Glomerular visceral epithelial cell (primary cell): ENCODE results near the gene STIM1.
"Not testable (repeated sequence)": the region's sequence is repeated elsewhere in the genome, so short reads cannot be mapped to it uniquely, and the experiment has no call there.

ENCODE experiments used
- DNase-seq: peaks from one replicate; pipeline ENCODE4 v3.0.0-alpha.2; 2016; ENCODE audit errors: extremely low spot score

Gene STIM1

GRCh38 chr11:3885855-3886254 lies 30.4 kb downstream of the STIM1 start:
- DNase-seq: peak; percentile 26

DNA sequence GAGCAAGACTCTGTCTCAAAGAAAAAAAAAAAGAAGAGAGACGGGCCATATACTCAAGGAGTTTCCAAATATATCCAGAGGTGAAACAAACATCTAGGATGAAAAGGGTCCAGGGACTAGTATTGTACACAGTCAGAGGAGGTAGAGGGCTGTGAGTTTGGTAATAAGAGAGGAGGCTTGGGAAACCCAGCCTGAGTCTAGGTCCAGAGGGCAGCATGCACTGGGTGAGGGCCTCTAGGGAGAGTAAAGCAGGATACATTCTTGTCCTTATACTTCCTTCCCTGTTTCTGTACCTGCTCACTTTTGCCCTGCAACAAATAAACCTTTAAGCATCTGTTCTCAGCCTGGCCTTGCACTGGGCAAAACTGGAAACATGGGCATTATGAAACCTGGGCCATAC lies 31.5 kb downstream of the STIM1 start:
- no peak for DNase-seq

DNA sequence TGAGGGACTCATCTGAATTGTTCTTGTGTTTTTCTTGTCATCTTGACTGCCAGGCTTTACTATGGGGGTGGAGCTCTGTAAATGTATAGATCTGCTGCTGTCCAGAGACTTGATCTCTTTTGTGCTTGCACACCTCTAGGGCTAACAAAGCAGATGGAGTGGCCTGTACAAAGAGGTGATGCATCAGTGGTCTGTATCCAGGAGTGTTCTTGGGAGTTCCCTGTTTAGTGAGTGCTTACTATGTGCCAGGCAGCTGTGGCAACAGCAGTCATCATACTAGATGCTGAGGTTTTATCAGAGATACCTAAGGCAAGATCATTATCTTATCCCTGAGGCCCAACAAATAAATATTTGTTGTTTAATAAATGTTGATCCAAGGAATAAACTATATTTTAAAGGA lies 33.4 kb downstream of the STIM1 start:
- DNase-seq: no peak

DNA sequence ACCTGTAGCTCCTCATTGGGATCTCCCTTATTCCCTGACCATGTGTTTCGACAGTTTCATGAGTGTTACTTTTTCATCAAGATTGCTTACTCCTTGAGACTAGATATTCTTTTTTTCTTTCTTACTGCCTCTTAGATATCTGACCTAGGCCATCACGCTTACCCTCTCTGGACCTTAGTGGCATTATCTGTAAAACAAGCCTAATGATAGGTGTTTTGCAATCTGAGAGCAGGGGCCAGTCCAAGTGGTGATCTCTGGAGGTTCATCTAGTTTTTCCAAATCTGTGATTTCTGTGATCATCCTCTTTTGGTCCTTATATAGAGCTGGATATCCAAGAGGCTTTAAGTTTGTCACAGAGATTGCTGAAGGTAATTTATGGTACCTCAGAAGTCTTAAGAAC lies 34.5 kb downstream of the STIM1 start:
- no peak for DNase-seq

DNA sequence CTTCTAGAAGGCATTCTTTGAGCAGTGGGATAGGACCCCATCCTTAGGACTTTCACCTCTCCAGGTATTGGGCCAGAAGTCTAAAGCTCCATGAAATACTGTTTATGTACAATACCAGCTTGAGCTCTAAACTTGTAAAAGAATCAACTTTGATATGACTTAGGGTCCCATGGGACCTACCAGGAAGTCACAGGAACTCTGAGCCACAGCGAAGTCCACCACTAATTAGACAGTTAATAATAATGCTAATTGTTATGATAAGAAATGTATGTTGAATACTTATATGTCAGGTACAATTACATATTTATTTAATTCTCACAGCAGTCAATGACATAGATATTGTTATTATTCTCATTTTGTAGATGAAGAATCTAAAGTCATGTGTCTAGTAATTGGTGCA lies 35.3 kb downstream of the STIM1 start:
- DNase-seq: no peak

DNA sequence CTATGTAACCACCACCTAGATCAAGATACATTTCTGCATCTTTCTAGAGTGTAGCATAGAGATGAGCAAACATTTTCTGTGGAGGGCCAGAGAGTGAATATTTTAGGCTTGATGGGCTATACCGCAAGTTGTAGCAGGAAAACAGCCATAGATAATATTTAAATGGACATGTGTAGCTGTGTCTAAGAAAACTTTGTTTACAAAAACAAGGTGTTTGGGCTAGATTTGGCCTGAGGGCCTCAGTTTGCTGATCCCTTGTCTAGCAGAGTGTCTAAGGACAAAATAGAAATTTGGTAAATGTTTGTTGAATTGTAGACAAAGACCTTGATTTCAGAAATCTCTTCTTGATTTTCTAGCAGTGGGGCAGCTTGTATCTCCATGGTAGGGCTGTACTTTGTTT lies 36.3 kb downstream of the STIM1 start:
- no peak for DNase-seq

DNA sequence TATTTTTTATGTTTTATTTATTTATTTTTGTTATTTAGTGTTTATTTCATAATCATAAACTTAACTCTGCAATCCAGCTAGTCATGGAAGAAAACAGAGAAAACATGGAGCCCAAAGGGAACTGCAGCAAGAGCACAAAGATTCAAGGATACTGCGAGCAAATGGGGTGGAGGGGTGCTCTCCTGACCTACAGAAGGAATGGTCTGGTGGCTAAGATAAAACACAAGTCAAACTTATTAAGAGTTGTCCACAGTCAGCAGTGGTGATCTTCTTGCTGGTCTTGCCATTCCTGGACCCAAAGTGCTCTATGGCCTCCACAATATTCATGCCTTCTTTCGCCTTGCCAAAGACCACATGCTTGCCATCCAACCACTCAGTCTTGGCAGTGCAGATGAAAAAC lies 36.7 kb downstream of the STIM1 start:
- DNase-seq: no peak

- DNase-seq: no peak
These were observed 37.8 kb downstream of the STIM1 start for GRCh38 chr11:3893311-3893710.

- DNase-seq: peak; percentile 41
These were observed 38.8 kb downstream of the STIM1 start for GRCh38 chr11:3894128-3894731.

- no peak for DNase-seq
These were observed 41.2 kb downstream of the STIM1 start for GRCh38 chr11:3896644-3897043.

DNA sequence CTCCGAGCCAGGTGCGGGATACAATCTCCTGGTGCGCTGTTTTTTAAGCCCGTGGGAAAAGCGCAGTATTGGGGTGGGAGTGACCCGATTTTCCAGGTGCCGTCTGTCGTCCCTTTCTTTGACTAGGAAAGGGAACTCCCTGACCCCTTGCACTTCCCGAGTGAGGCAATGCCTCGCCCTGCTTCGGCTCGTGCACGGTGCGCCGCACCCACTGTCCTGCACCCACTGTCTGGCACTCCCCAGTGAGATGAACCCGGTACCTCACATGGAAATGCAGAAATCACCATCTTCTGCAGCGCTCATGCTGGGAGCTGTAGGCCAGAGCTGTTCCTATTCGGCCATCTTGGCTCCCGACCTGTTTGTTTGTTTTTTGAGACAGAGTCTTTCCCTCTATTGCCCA lies 44.8 kb downstream of the STIM1 start:
- not testable (repeated sequence) for DNase-seq

DNA sequence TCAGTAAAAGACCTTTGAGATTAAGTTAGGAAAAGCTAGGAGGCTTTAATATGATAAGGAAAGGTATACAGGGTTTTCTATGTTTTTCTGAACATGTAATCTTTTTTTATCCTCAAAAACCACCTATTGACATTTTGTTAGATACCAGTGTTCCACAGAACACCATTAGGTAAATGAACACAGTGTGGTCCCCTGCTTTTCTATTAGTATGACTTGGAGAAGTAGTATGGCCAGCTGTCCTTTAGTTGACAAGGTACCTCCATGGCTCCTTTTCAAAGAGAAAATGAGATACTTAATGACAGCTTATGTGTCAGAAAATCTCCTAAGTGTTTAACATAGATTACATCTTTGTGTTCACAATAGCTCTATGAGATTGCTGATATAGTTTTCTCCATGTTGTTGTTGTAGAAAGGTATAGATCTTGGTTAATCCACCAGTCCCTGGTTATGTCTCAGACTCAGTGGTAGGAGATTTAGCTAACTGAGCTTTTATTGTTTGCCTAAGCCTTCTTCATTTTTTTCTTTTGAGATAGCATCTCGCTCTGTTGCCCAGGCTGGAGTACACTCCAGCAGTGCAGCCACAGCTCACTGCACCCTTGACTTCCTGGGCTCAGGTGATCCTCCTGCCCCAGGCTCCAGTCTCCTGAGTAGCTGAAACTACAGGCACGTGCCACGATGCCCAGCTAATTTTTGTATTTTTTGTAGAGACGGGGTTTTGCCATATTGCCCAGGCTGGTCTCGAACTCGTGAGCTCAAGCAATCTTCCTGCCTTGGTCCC lies 46.0 kb downstream of the STIM1 start:
- no peak for DNase-seq

DNA sequence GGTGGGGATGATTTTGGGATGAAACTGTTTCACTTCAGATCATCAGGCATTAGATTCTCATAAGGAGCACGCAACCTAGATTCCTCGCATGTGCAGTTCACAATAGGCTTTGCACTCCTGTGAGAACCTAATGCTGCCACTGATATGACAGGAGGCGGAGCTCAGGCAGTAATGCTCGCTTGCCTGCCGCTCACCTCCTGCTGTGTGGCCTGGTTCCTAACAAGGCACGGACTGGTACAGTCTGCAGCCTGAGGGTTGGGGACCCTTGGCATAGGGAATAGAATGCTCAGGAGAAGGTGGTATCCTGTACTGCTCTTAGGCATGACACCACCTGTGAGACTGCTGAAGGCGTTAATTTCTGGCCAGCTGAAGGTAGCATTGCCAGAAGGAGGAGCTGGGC lies 47.0 kb downstream of the STIM1 start:
- no peak for DNase-seq

GRCh38 chr11:3903207-3903896 lies 47.9 kb downstream of the STIM1 start:
- DNase-seq: no peak

- no peak for DNase-seq
These were observed 48.8 kb downstream of the STIM1 start for GRCh38 chr11:3904228-3904627.

DNA sequence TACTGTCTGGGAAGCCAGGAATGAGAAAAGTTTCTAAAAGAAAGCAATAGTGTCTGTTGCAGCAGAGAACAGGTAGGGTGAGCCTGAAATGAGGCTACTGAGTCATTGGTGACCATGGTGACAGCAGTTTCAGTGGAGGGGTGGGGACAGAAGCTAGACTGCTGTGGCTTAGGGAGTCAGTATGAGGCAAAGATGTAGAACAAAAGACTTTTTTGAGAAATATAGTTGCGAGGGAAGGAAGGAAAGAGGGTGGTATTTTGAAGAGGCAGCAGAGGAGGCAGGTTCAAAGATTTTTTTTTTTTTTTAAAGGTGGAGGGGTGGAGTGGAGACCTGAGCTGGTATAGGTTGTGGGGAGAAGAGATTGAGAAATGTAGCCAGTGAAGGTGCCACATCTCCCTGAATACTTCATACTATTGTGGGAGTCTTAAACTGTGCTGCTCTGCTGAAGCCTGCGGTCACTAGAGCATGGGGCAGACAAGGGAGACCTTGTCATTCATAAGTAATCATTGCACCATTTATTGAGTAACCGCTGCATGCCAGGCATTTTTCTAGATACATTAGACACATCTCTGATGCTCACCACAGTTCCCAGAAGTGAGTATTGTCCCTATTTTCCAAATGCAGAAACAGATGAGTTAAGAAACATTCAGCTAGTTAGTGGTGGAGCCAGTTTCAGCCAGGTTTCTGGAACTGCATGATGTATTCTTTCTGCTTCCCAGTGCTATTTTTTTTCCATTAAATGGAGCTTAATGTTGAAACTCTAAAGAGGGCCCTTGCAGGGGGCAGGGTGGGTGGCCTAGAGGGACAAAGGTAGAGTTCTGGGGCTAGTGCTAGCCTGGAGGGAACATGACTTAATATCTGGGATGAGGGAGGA lies 49.9 kb downstream of the STIM1 start:
- peak; percentile 95 for DNase-seq

- DNase-seq: no peak
These were observed 50.7 kb downstream of the STIM1 start for GRCh38 chr11:3906166-3906565.

DNA sequence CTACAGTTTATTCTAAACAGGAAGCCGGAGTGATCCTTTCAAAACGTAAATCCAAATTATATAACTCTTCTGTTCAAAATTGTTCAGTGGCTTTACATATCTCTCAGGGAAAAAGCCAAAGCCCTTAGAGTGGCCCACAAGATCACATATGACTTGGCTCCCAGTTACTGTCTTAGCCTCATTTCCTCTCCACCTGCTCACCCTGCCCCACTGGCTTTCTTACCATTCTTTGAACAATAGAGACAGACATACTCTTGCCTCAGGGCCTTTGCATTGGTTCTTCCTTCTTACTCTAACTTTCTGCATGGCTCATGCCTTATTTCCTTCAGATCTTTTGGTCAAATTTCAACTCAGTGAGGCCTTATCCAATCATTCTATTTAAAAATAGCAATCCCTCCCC lies 52.1 kb downstream of the STIM1 start:
- DNase-seq: no peak

- no peak for DNase-seq
These were observed 54.4 kb downstream of the STIM1 start for GRCh38 chr11:3909901-3910300.

DNA sequence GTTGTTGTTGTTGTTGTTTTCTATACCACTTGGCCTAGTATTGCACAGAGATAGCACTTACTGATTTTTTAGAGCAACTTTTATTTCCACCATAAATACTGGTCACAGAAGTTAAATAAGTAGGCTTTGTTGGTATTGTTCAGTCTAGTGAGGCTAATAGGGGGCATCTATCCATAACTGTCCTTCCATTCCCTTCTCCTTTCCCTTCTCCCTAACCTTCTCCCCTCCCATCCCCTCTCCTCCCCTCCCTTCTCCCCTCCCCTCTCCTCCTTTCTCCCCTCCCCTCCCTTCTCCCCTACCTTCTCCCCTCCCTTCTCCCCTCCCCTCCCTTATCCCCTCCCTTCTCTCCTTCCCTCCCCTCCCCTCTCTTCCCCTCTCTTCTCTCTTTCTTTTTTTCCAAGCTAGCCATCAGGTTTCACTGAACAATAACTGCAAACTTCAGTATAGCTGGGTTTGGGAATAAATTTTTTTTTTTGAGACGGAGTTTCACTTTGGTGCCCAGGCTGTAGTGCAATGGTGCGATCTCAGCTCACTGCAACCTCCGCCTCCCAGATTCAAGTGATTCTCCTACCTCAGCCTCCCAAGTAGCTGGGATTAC lies 56.5 kb downstream of the STIM1 start:
- DNase-seq: no peak

GRCh38 chr11:3913921-3914320 lies 58.5 kb downstream of the STIM1 start:
- DNase-seq: no peak

DNA sequence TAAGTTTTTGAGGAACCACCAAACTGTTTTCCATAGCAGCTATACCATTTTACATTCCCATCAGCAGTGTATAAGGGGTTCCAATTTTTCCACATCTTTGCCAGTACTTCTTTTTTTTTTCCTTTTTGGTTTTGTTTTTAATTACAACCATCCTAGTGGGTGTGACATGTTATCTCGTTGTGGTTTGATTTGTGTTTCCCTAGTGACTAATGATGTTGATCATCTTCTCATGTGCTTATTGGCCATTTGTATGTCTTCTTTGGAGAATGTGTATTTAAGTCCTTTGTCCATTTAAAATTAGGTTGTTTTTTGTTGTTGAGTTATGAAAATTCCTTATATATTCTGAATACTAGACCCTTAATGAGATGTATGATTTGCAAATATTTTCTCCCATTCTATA lies 59.3 kb downstream of the STIM1 start:
- no peak for DNase-seq
